GM15510 (cell line): ENCODE measurements around the gene MFAP3L.

Source experiments
- POLR2A ChIP-seq: IDR thresholded peaks from 3 replicates; pipeline ENCODE4 v1.6.1; 2011; ENCODE audit warnings: borderline replicate concordance; ENCODE audit not compliant: insufficient read length; ENCODE audit errors: extremely low read depth

The MFAP3L gene

DNA sequence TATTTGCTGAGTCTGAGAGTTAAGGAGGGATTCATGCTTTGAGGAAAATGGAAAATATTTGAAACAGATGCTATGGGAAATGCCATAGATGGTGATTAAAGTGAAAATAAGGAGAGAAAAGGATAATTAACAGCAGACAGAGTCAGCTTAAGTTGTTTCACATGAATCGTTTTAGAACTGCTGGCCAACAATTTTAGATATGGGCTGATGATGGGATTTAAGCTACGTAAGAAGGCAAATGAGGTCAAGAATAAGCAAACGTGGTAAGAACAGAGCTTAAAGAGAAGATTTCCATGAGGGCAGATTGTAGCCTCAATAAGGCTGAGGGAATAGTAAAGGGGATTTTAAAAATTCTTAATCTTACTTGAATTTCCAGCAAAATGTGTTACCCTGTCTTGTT is 77.9 kb downstream of the MFAP3L start:
- no peak for TF ChIP-seq POLR2A

DNA sequence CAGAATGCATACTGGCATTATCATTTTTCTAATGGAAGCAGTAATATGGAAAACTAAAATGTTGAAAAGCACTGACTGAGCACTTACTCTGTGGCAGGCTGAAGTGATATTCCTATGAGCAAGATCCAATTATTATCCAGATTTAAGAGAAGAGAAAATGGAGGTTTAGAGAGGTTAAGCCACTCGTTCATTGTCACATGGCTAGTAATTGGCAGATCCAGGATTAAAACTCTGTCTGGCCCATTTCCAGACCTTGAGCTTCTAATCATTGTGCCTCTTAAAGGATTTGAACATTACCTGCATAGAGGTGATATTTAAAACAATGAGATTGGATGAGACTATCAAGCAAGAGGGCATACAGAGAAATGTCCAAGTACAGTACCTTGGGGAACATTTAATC is 80.6 kb downstream of the MFAP3L start:
- no peak for TF ChIP-seq POLR2A

DNA sequence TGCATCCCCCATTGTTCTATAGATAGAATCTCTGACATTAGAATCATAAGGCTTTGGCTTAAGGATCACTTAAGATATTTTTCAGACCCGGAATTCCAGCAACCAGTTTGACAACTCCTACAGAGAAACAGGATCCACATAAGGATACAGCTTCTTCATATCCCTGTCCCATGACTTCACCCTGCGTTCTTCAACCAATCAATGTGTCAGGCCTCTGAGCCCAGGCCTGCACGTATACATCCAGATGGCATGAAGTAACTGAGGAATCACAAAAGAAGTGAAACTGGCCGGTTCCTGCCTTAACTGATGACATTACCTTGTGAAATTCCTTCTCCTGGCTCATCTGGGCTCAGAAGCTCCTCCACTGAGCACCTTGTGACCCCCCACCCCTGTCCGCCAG is 85.1 kb downstream of the MFAP3L start:
- no peak for TF ChIP-seq POLR2A

DNA sequence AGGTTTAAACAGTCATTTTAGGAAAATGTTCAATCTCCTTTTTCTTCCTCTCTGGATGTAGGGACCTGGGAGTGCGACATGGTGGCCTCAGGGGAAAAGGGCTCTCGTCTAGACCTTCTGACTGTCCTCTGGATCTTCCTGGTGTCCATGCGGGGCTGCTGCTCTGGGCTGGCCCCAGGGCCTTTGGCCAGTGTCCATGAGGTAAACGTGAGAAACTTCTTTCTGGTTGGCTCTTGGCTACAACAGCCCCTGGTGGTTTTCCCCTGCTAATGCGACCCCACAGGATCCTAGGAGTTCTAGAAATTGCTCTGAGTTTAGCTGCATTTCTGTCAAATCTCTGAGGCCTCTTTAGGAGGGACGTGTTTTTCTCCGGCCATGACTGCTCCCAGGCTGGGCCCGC is 85.7 kb downstream of the MFAP3L start:
- TF ChIP-seq POLR2A = no peak
